Neural progenitor cell (in vitro differentiated cells): ENCODE results near the gene ADAMTS6. TPM values are rescaled to one million over a fixed set of nuclear protein-coding genes. Genes with fewer than 3 reads are reported as not detected.

ENCODE experiments used
- DNase-seq: peaks from one replicate; pipeline ENCODE4 v3.0.0-alpha.2; 2016; ENCODE audit warnings: low spot score
- H2AFZ ChIP-seq: fragments of 200-600 bp; sonication (generic); replicated peaks from 2 replicates; pipeline ENCODE4 v1.6.1; 2016; ENCODE audit warnings: antibody characterized with exemption
- H3F3A ChIP-seq: fragments of 200-600 bp; sonication (generic); 2 replicates; pipeline ENCODE4 v1.6.1; 2016; ENCODE audit warnings: antibody characterized with exemption, low read depth
- H3K27ac ChIP-seq: fragments of 200-600 bp; sonication (generic); 2 replicates; pipeline ENCODE4 v1.5.1; 2016; ENCODE audit warnings: mild to moderate bottlenecking
- H3K27me3 ChIP-seq: fragments of 200-600 bp; sonication (generic); 2 replicates; pipeline ENCODE4 v1.6.1; 2016; ENCODE audit warnings: mild to moderate bottlenecking, moderate library complexity
- H3K36me3 ChIP-seq: fragments of 200-600 bp; sonication (generic); 2 replicates; pipeline ENCODE4 v1.5.1; 2016
- H3K4me1 ChIP-seq: fragments of 200-600 bp; sonication (generic); 2 replicates; pipeline ENCODE4 v1.6.1; 2016; ENCODE audit warnings: mixed run types
- H3K4me2 ChIP-seq: fragments of 200-600 bp; sonication (generic); 2 replicates; pipeline ENCODE4 v1.6.1; 2016
- H3K4me3 ChIP-seq: fragments of 200-600 bp; sonication (generic); 2 replicates; pipeline ENCODE4 v1.5.1; 2016
- H3K79me2 ChIP-seq: fragments of 200-600 bp; sonication (generic); 2 replicates; pipeline ENCODE4 v1.6.1; 2016; ENCODE audit warnings: low read depth
- H3K9ac ChIP-seq: fragments of 200-600 bp; sonication (generic); 2 replicates; pipeline ENCODE4 v1.6.1; 2016
- H3K9me3 ChIP-seq: fragments of 200-600 bp; sonication (generic); 2 replicates; pipeline ENCODE4 v1.5.1; 2016; ENCODE audit warnings: low read depth
- H4K20me1 ChIP-seq: fragments of 200-600 bp; sonication (generic); 2 replicates; pipeline ENCODE4 v1.6.1; 2016; ENCODE audit warnings: low read depth
- H3K27ac Mint-ChIP-seq: 3 replicates; pipeline ENCODE4 v1.8.0; 2021; ENCODE audit warnings: mixed read lengths
- H3K27me3 Mint-ChIP-seq: 2 replicates; pipeline ENCODE4 v1.8.0; 2022; ENCODE audit warnings: low read depth, mild to moderate bottlenecking, inconsistent platforms, moderate library complexity, mixed read lengths; ENCODE audit not compliant: insufficient read depth
- H3K36me3 Mint-ChIP-seq: 3 replicates; pipeline ENCODE4 v1.8.0; 2021; ENCODE audit warnings: mixed read lengths
- H3K4me1 Mint-ChIP-seq: 3 replicates; pipeline ENCODE4 v1.8.0; 2021; ENCODE audit warnings: mixed read lengths
- H3K4me3 Mint-ChIP-seq: 3 replicates; pipeline ENCODE4 v1.8.0; 2021; ENCODE audit warnings: mild to moderate bottlenecking, moderate library complexity, mixed read lengths
- H3K9me3 Mint-ChIP-seq: 3 replicates; pipeline ENCODE4 v1.8.0; 2020; ENCODE audit warnings: mixed read lengths
- CTCF ChIP-seq: fragments of 200-600 bp; sonication (generic); IDR thresholded peaks from 2 replicates; pipeline ENCODE4 v1.5.1; 2017; ENCODE audit warnings: antibody characterized with exemption, mild to moderate bottlenecking
- EZH2 ChIP-seq: fragments of 200-600 bp; sonication (generic); IDR thresholded peaks from 2 replicates; pipeline ENCODE4 v1.6.1; 2017; ENCODE audit warnings: antibody characterized with exemption, mild to moderate bottlenecking, moderate library complexity
- EZH2phosphoT487 ChIP-seq: fragments of 200-600 bp; sonication (generic); IDR thresholded peaks from 2 replicates; pipeline ENCODE4 v1.6.1; 2017; ENCODE audit warnings: antibody characterized with exemption
- total RNA-seq: library from RNA; depleted of rRNA; stranded (reverse); fragments of >200 nt; gene quantifications from 2 replicates; pipeline ENCODE4 v1.2.3, GENCODE V29; 2015; ENCODE audit warnings: low replicate concordance

ADAMTS6 gene
- total RNA-seq, 1 donor from 2014 or later = 14.3 TPM

GRCh38 chr5:65288657-65289056 lies 193.1 kb downstream of the ADAMTS6 start:
- Histone ChIP-seq H2AFZ (no peak overlapping the region), H3K4me2 (no peak overlapping the region), H3K9ac (no peak overlapping the region), H3F3A (no peaks in the 10 kb centered on the region), H3K27me3 (no peaks in the 10 kb centered on the region), H3K79me2 (no peaks in the 10 kb centered on the region), H3K4me3 (no peak overlapping the region), H3K4me1 (no peaks in the 10 kb centered on the region), H4K20me1 (no peaks in the 10 kb centered on the region), H3K9me3 (no peaks in the 10 kb centered on the region), H3K36me3 (no peaks in the 10 kb centered on the region), H3K27ac (no peak overlapping the region)
- peaks cover 2% of the 10 kb centered on the region for H3K36me3 Mint-ChIP-seq
- no peak for TF ChIP-seq EZH2phosphoT487
- no peak for TF ChIP-seq CTCF
- TF ChIP-seq EZH2 = no peak
- H3K9me3 Mint-ChIP-seq = no peaks in the 10 kb centered on the region
- no peak overlapping the region for H3K4me3 Mint-ChIP-seq
- no peak for DNase-seq
- H3K4me1 Mint-ChIP-seq = peaks cover 5% of the 10 kb centered on the region
- no peak overlapping the region for H3K27ac Mint-ChIP-seq
- no peaks in the 10 kb centered on the region for H3K27me3 Mint-ChIP-seq

GRCh38 chr5:65279603-65280002 lies 202.1 kb downstream of the ADAMTS6 start:
- Mint-ChIP-seq H3K27me3 (no peaks in the 10 kb centered on the region), H3K4me3 (no peak overlapping the region)
- TF ChIP-seq EZH2 (no peak), EZH2phosphoT487 (no peak)

GRCh38 chr5:65276178-65276890 lies 205.4 kb downstream of the ADAMTS6 start:
- no peaks in the 10 kb centered on the region for H3F3A ChIP-seq
- H3K27me3 ChIP-seq = no peaks in the 10 kb centered on the region
- no peak for DNase-seq
- H3K9me3 ChIP-seq = no peaks in the 10 kb centered on the region
- Mint-ChIP-seq H3K9me3 (no peaks in the 10 kb centered on the region), H3K4me1 (no peaks in the 10 kb centered on the region), H3K27ac (no peak overlapping the region), H3K27me3 (peaks cover 2% of the 10 kb centered on the region), H3K4me3 (no peak overlapping the region), H3K36me3 (no peaks in the 10 kb centered on the region)
- no peak overlapping the region for H3K27ac ChIP-seq
- H3K9ac ChIP-seq = no peak overlapping the region
- H3K79me2 ChIP-seq = no peaks in the 10 kb centered on the region
- H4K20me1 ChIP-seq = no peaks in the 10 kb centered on the region
- no peak overlapping the region for H3K4me3 ChIP-seq
- no peaks in the 10 kb centered on the region for H3K4me1 ChIP-seq
- H3K4me2 ChIP-seq = no peak overlapping the region
- TF ChIP-seq EZH2 (no peak), EZH2phosphoT487 (no peak), CTCF (no peak)
- no peak overlapping the region for H2AFZ ChIP-seq
- H3K36me3 ChIP-seq = no peaks in the 10 kb centered on the region

More at GRCh38 chr5:65279603-65280002, 202.1 kb downstream of the ADAMTS6 start:
- DNase-seq = no peak
- Histone ChIP-seq H3K4me2 (no peak overlapping the region), H3K4me3 (no peak overlapping the region), H3F3A (no peaks in the 10 kb centered on the region), H3K9ac (no peak overlapping the region), H3K27ac (no peak overlapping the region), H3K27me3 (no peaks in the 10 kb centered on the region), H3K79me2 (no peaks in the 10 kb centered on the region), H2AFZ (no peak overlapping the region), H4K20me1 (no peaks in the 10 kb centered on the region), H3K4me1 (no peaks in the 10 kb centered on the region), H3K36me3 (no peaks in the 10 kb centered on the region), H3K9me3 (no peaks in the 10 kb centered on the region)
- Mint-ChIP-seq H3K36me3 (no peaks in the 10 kb centered on the region), H3K27ac (no peak overlapping the region), H3K4me1 (no peaks in the 10 kb centered on the region), H3K9me3 (no peaks in the 10 kb centered on the region)

- Mint-ChIP-seq H3K4me3 (no peak overlapping the region), H3K27me3 (peaks cover 2% of the 10 kb centered on the region), H3K4me1 (no peaks in the 10 kb centered on the region), H3K9me3 (no peaks in the 10 kb centered on the region), H3K36me3 (no peaks in the 10 kb centered on the region), H3K27ac (no peak overlapping the region)
- Histone ChIP-seq H4K20me1 (no peaks in the 10 kb centered on the region), H3K9me3 (no peaks in the 10 kb centered on the region), H3K4me2 (no peak overlapping the region), H3K27ac (no peak overlapping the region), H3F3A (no peaks in the 10 kb centered on the region), H3K27me3 (no peaks in the 10 kb centered on the region), H3K36me3 (no peaks in the 10 kb centered on the region), H3K4me1 (no peaks in the 10 kb centered on the region), H3K4me3 (no peak overlapping the region), H3K9ac (no peak overlapping the region), H2AFZ (no peak overlapping the region), H3K79me2 (no peaks in the 10 kb centered on the region)
- DNase-seq = no peak
- TF ChIP-seq EZH2 (no peak), CTCF (no peak), EZH2phosphoT487 (no peak)
Measured at GRCh38 chr5:65271906-65272305, 209.8 kb downstream of the ADAMTS6 start.
